ENCODE results near the gene DSCAM.

The DSCAM gene

DNA sequence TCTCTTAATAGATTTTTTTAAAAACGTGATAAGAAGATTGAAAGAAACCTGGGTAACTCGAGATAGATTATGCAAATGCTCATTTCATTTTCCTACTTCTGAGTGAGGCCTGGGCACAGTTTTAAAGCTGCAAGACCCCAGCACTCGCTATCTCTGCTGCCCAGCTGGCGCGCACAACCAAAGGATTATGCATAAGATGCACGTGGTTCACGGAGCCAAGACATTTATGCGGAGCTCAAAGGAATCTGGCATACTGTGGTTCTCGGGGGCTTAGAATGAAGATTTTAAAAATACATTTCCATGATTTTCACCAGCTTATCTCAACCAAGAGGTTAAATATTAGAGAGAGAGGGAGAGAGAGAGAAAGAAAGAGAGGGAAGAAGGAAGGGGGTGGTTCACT, 210.9 kb downstream of the DSCAM start:
- TF ChIP-seq, protein P1, sequence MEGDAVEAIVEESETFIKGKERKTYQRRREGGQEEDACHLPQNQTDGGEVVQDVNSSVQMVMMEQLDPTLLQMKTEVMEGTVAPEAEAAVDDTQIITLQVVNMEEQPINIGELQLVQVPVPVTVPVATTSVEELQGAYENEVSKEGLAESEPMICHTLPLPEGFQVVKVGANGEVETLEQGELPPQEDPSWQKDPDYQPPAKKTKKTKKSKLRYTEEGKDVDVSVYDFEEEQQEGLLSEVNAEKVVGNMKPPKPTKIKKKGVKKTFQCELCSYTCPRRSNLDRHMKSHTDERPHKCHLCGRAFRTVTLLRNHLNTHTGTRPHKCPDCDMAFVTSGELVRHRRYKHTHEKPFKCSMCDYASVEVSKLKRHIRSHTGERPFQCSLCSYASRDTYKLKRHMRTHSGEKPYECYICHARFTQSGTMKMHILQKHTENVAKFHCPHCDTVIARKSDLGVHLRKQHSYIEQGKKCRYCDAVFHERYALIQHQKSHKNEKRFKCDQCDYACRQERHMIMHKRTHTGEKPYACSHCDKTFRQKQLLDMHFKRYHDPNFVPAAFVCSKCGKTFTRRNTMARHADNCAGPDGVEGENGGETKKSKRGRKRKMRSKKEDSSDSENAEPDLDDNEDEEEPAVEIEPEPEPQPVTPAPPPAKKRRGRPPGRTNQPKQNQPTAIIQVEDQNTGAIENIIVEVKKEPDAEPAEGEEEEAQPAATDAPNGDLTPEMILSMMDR (IDR thresholded peaks at IDR 0.05; ENCODE audit: low read depth, low read length, missing control alignments): no peak
- H3K27me3 ChIP-seq (replicated peaks): no peaks in the 10 kb centered on the region
- H3K27ac ChIP-seq: no peak overlapping the region
- no peaks in the 10 kb centered on the region for H3K36me3 ChIP-seq (replicated peaks)
- no peak overlapping the region for H3K4me3 ChIP-seq (ENCODE audit: low read depth, low read length)
- DNase-seq: no peak
- in situ Hi-C loops (cut with HindIII; ENCODE audit: low pct_ligation_motif_present, low sequenced_read_pairs): no loop called here

DNA sequence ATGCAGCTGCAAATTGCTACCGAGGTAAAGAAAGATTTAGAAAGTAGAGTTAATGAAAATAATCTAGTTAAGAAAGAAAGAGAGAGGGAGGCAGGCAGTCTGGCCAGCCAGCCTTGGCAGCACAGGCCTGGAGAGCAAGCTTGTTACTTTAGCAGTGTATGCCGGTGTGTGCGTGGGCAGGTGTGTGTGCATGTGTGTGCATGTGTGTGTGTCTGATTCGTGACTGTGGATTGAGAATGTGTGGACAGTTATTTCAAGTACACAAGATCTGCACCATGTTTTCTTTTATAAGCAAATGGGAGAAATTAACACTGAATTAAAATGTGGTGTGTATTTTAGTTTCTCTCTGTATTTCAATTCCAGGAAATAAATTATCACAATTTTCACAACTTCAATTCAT, 211.6 kb downstream of the DSCAM start:
- Histone ChIP-seq H3K4me3 (ENCODE audit: low read depth, low read length) (no peak overlapping the region), H3K36me3 (replicated peaks) (no peaks in the 10 kb centered on the region), H3K27me3 (replicated peaks) (no peaks in the 10 kb centered on the region), H3K27ac (no peak overlapping the region)
- in situ Hi-C loops (cut with HindIII; ENCODE audit: low pct_ligation_motif_present, low sequenced_read_pairs): no loop called here
- TF ChIP-seq, protein P1 (IDR thresholded peaks at IDR 0.05; ENCODE audit: low read depth, low read length, missing control alignments): no peak
- no peak for DNase-seq

DNA sequence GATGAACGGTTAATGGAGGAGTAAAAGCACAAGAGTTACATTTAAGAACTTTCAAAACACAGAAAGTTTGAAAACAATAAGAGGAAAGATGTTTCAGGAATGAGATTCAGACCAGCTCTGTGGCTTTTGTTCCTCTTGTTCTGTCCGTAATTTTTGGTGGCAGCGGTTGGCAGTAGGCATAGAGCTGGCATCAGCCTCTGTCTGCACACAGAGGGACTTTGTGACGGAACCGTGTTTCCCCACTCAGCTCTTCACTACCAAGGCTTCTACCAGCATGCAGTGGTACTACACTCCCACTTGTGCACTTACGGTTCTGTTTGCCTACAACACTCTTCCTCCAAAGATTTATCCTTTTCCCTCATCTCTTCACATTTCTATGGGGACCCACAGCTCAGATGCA, 212.8 kb downstream of the DSCAM start:
- in situ Hi-C loops (cut with HindIII; ENCODE audit: low pct_ligation_motif_present, low sequenced_read_pairs): no loop called here
- no peak for DNase-seq
- no peak overlapping the region for H3K27ac ChIP-seq
- TF ChIP-seq, protein P1 (IDR thresholded peaks at IDR 0.05; ENCODE audit: low read depth, low read length, missing control alignments): no peak
- no peak overlapping the region for H3K4me3 ChIP-seq (ENCODE audit: low read depth, low read length)
- H3K36me3 ChIP-seq (replicated peaks): no peaks in the 10 kb centered on the region
- H3K27me3 ChIP-seq (replicated peaks): no peaks in the 10 kb centered on the region

DNA sequence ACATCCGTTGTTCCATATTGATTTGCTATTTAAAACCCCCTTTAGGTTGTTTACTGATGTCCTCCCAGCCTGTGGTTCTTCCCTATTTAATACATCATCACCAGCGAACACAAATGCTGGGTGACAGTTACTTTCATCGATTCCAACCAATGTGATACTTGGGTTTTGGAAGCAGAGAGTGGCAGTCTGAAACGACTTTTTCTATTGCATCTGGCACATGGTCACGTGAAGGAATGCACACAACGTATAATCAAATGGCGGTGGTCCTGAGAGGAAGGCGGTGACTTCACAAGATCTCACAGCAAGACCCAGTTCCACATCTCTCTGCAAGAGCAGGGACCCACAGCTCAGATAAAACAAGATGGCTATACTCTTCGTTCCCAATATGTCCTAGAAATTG, 213.9 kb downstream of the DSCAM start:
- in situ Hi-C loops (cut with HindIII; ENCODE audit: low pct_ligation_motif_present, low sequenced_read_pairs): no loop called here
- Histone ChIP-seq H3K27me3 (replicated peaks) (no peaks in the 10 kb centered on the region), H3K36me3 (replicated peaks) (no peaks in the 10 kb centered on the region), H3K27ac (no peak overlapping the region), H3K4me3 (ENCODE audit: low read depth, low read length) (no peak overlapping the region)
- TF ChIP-seq, protein P1 (IDR thresholded peaks at IDR 0.05; ENCODE audit: low read depth, low read length, missing control alignments): no peak
- DNase-seq: no peak

DNA sequence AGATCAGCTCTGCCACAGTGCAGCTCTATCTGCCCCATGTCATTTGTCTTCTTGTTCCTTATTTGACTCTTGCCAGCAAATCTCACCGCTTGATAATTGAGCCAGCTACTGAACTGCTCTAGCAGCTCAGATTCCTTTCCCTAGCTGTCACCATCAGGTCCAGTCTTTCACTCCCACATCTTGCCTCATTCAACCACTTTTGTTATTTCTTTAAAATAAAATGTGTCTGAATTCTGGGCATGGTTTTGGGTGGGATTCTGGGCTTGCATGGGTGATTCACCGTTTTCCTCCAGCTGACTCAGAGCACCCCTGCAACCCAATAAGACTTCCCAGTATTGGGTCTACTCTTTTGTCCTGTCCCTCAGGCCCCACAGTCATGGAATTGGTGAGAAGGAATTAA, 215.7 kb downstream of the DSCAM start:
- no peaks in the 10 kb centered on the region for H3K36me3 ChIP-seq (replicated peaks)
- DNase-seq: no peak
- no peak overlapping the region for H3K4me3 ChIP-seq (ENCODE audit: low read depth, low read length)
- no peaks in the 10 kb centered on the region for H3K27me3 ChIP-seq (replicated peaks)
- TF ChIP-seq, protein P1 (IDR thresholded peaks at IDR 0.05; ENCODE audit: low read depth, low read length, missing control alignments): no peak
- in situ Hi-C loops (cut with HindIII; ENCODE audit: low pct_ligation_motif_present, low sequenced_read_pairs): no loop called here
- H3K27ac ChIP-seq: no peak overlapping the region

DNA sequence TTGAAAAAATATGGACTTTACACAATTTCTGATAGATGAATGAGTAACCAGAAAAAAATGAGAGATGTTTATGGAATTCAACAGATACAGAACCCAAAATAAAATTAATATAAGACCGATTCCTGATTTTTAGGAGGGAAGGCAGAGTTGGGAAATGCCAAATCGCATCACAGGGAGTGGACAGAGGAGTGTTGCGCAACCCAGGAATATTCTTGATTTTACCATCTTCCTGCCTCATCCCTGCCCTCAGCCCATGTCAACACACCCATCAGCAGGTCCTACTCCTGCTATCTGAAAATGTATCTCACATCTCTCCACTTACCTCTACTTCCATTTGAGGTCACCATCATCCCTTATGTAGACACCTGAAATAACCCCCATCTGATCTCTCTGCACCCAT, 221.0 kb downstream of the DSCAM start:
- Histone ChIP-seq H3K36me3 (replicated peaks) (no peaks in the 10 kb centered on the region), H3K27me3 (replicated peaks) (no peaks in the 10 kb centered on the region), H3K4me3 (ENCODE audit: low read depth, low read length) (no peak overlapping the region), H3K27ac (no peak overlapping the region)
- TF ChIP-seq, protein P1 (IDR thresholded peaks at IDR 0.05; ENCODE audit: low read depth, low read length, missing control alignments): no peak
- DNase-seq: no peak
- in situ Hi-C loops (cut with HindIII; ENCODE audit: low pct_ligation_motif_present, low sequenced_read_pairs): no loop called here
